HFFc6 (cell line): Measurements from ENCODE around the gene TMEM207. TPM values are rescaled to one million over a fixed set of nuclear protein-coding genes. Genes with fewer than 3 reads are reported as not detected.

Experiments
- DNase-seq: peaks from one replicate; pipeline ENCODE4 v3.0.0-alpha.2; 2018
- H3K27ac Mint-ChIP-seq: 2 replicates; pipeline ENCODE4 v1.8.0; 2020; ENCODE audit warnings: mild to moderate bottlenecking, mixed read lengths
- H3K27me3 Mint-ChIP-seq: 2 replicates; pipeline ENCODE4 v1.8.0; 2021; ENCODE audit warnings: mild to moderate bottlenecking, moderate library complexity, mixed read lengths; ENCODE audit not compliant: insufficient read depth
- H3K36me3 Mint-ChIP-seq: 2 replicates; pipeline ENCODE4 v1.8.0; 2021; ENCODE audit warnings: low read depth, mixed read lengths
- H3K4me1 Mint-ChIP-seq: 2 replicates; pipeline ENCODE4 v1.8.0; 2020; ENCODE audit warnings: low read depth, mixed read lengths
- H3K4me3 Mint-ChIP-seq: 2 replicates; pipeline ENCODE4 v1.8.0; 2020; ENCODE audit warnings: mild to moderate bottlenecking, moderate library complexity, mixed read lengths
- H3K9me3 Mint-ChIP-seq: 2 replicates; pipeline ENCODE4 v1.8.0; 2020; ENCODE audit warnings: mild to moderate bottlenecking, mixed read lengths
- total RNA-seq, 6 experiments: library from RNA; stranded (reverse); fragmentation: NEBNext Ultra II Directional; extraction: Animal tissue kit (Norgen Biotek cat#: 25700); gene quantifications; 2 replicates in 1 of 6; 3 replicates in 5 of 6; pipeline ENCODE4 v1.2.3, GENCODE V29; 2021
- TF ChIP-seq, protein P1 (sequence below): fragments of 200-600 bp; sonication (generic); IDR thresholded peaks from 2 replicates; pipeline ENCODE4 v1.5.0; 2021; ENCODE audit warnings: antibody characterized with exemption, mild to moderate bottlenecking

Gene TMEM207
- total RNA-seq, 6 experiments from 2014 or later: not detected

DNA sequence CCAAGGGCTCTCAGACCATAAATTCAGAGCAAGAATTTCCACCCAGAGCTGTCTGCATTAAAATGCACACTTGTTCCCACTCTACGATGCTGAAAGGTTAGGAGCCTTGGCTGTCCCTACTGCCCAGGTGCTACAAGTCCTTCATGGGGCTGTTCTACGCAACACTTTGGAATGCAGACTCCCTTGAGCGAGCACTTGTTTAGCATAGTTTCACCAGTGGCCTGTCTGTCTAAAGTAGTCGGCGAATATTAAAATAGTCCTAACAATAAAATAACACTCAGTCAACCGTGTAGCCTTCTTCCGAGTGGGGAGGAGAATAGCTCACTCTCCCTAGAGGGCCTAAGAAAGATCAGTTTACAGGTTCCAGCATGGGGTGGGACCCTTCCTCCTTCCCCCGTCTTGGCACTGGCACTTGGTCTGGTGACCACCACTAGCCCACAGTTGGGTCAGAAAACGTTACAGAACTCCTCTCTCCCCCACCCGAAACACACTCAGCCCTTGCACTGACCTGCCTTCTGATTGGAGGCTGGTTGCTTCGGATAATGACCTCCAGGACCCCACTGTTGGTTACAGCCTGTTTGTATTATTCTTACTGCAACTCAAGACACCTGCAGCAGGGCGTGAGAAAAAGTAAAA is 62.0 kb downstream of the TMEM207 start, which contains the start of gene CLDN16:
Gene CLDN16 (plus strand): TSS at position 586 of the 636 bp plus-strand sequence. CDS start 167 bp downstream, outside the sequence.
- TF ChIP-seq, protein P1, sequence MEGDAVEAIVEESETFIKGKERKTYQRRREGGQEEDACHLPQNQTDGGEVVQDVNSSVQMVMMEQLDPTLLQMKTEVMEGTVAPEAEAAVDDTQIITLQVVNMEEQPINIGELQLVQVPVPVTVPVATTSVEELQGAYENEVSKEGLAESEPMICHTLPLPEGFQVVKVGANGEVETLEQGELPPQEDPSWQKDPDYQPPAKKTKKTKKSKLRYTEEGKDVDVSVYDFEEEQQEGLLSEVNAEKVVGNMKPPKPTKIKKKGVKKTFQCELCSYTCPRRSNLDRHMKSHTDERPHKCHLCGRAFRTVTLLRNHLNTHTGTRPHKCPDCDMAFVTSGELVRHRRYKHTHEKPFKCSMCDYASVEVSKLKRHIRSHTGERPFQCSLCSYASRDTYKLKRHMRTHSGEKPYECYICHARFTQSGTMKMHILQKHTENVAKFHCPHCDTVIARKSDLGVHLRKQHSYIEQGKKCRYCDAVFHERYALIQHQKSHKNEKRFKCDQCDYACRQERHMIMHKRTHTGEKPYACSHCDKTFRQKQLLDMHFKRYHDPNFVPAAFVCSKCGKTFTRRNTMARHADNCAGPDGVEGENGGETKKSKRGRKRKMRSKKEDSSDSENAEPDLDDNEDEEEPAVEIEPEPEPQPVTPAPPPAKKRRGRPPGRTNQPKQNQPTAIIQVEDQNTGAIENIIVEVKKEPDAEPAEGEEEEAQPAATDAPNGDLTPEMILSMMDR: no peak
- no peak for DNase-seq
- Mint-ChIP-seq H3K27me3 (no peaks in the 10 kb centered on the region), H3K27ac (peak within 1 kb of the TSS; percentile 88), H3K9me3 (no peaks in the 10 kb centered on the region), H3K4me3 (no peak within 1 kb of the TSS; the same call in 1 of the 2 replicates), H3K4me1 (peaks cover 39% of the 10 kb centered on the region), H3K36me3 (no peaks in the 10 kb centered on the region)

DNA sequence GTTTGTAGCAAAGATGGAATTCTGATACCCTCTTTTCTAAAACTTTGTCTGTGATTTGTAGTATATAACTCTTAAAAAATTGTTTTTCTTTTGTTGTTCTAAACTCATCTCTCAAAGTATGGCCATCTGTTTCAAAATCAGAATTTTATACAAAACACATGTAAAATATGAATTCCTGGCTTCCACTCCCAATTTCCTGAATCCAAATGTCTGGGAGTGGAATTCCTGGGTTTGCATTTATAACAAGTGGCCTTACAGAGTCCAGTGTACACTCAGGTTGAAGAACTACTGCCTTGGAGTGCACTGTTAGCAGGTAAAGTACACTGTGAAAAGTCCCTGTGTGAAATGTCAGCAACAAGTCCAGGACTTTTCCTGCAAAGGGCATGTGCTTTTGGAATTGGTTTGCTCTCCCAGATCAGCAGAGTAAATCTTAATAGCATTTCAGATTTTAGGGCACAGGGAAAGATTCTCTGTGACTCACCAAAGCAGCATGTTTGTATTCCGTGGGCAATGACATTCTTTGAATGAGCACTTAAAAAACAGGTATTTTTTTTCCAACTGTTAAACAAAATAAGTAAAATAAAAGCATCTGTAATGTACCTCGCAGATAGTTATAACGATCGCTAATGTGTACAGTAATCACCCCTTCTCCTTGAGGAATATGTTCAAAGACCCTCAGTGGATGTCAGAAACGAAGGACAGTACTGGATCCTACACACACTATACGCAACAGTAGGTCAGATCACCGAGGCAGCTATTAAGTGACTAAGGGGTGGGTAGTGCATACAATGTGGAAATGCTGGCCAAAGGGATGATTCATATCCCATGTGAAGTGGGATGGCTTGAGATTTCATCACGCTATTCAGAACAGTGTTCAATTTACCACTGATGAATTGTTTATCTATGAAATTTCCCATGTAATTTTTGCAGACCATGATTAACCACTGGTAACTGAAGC is 63.7 kb downstream of the TMEM207 start:
- H3K27ac Mint-ChIP-seq: peak overlapping the region; percentile 87
- H3K27me3 Mint-ChIP-seq: no peaks in the 10 kb centered on the region
- peak; percentile 91 for DNase-seq
- no peaks in the 10 kb centered on the region for H3K9me3 Mint-ChIP-seq
- H3K4me3 Mint-ChIP-seq: peak overlapping the region; percentile 86
- TF ChIP-seq, protein P1: no peak
- H3K36me3 Mint-ChIP-seq: no peaks in the 10 kb centered on the region
- peaks cover 56% of the 10 kb centered on the region for H3K4me1 Mint-ChIP-seq

GRCh38 chr3:190384309-190384756 is 65.4 kb downstream of the TMEM207 start:
- H3K36me3 Mint-ChIP-seq: no peaks in the 10 kb centered on the region
- no peaks in the 10 kb centered on the region for H3K9me3 Mint-ChIP-seq
- peaks cover 65% of the 10 kb centered on the region for H3K4me1 Mint-ChIP-seq
- H3K27me3 Mint-ChIP-seq: no peaks in the 10 kb centered on the region
- DNase-seq: peak; percentile 49
- no peak overlapping the region for H3K27ac Mint-ChIP-seq
- H3K4me3 Mint-ChIP-seq: no peak overlapping the region
- TF ChIP-seq, protein P1: peak; percentile 71

DNA sequence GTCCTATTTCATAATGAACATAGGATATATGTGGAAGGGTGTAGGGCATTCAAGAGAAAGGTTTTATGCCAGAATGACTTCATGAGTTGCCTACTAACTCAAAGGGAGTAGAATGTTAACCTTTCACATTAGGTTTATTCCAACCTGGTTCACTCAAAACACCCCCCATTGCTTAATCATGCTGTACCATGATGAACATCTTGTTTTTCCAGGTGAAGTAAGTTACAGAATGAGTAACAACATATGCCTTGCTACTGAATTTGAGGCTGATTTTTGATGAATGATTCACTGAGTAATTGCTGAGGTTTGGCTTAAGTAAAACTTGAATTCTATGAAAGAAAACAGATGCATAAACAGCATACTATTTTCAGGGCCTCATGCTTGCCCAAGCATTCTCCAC is 67.6 kb downstream of the TMEM207 start:
- peak; percentile 45 for DNase-seq
- Mint-ChIP-seq H3K9me3 (no peaks in the 10 kb centered on the region), H3K4me3 (no peak overlapping the region), H3K27ac (peak overlapping the region; percentile 61), H3K36me3 (no peaks in the 10 kb centered on the region), H3K4me1 (peaks cover 74% of the 10 kb centered on the region), H3K27me3 (no peaks in the 10 kb centered on the region)
- TF ChIP-seq, protein P1: no peak

DNA sequence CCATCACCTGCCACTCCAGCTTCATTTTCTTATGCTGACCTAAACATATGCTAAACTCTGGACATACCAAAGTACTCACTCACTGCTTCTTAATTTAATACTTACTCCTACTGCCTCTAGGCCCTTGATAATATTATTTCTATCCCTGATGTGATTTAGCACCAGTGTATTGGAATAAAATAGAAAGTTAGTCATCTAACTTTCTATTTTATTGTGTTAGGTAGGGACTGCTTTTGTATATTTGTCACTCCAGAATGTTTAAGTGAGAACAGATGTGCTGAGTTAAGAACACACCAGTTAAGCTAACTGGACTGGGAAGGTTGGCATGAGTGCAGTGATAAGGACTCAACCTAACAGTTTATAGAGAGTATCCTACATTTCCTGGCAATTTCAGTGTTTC is 68.3 kb downstream of the TMEM207 start:
- peak; percentile 3 for DNase-seq
- Mint-ChIP-seq H3K4me1 (peaks cover 75% of the 10 kb centered on the region), H3K27ac (peak overlapping the region; percentile 62; the same call in 1 of the 2 replicates)

More for the DNA sequence above, 68.3 kb downstream of the TMEM207 start:
- Mint-ChIP-seq H3K27me3 (no peaks in the 10 kb centered on the region), H3K9me3 (no peaks in the 10 kb centered on the region), H3K36me3 (no peaks in the 10 kb centered on the region), H3K4me3 (no peak overlapping the region)
- TF ChIP-seq, protein P1: no peak
